Small intestine (tissue), 7 donors: ENCODE measurements around the gene RPL36. TPM values are rescaled to one million over a fixed set of nuclear protein-coding genes. Genes with fewer than 3 reads are reported as not detected.
"Not testable (repeated sequence)": the region's sequence is repeated elsewhere in the genome, so short reads cannot be mapped to it uniquely, and the experiment has no call there.

Source experiments
- DNase-seq, 2 donors: peaks; one replicate each; pipeline versions ENCODE4 v3.0.0 to v3.0.0-alpha.2; 2013
- FAIRE-seq: peaks from 2 replicates; lab custom pipeline; 2012; peaks lifted over from hg19 to GRCh38; lab: Jason Lieb, UNC
- H3K27ac ChIP-seq, 3 donors: one replicate each; pipeline ENCODE4 v1.5.1; 2013; ENCODE audit warnings: low read length in 2 of 3, mild to moderate bottlenecking in 2 of 3, control low read depth in 1 of 3, inconsistent platforms in 1 of 3, low read depth in 1 of 3, moderate library complexity in 1 of 3
- H3K27me3 ChIP-seq, 3 donors: one replicate each; pipeline ENCODE4 v1.6.1; 2013; ENCODE audit warnings: low read length in 3 of 3, inconsistent platforms in 1 of 3; ENCODE audit not compliant: control insufficient read depth in 3 of 3, insufficient read depth in 3 of 3
- H3K36me3 ChIP-seq, 3 donors: one replicate each; pipeline ENCODE4 v1.6.1; 2013; ENCODE audit warnings: low read length in 3 of 3, inconsistent platforms in 1 of 3, low read depth in 1 of 3, mild to moderate bottlenecking in 1 of 3, moderate library complexity in 1 of 3; ENCODE audit not compliant: control insufficient read depth in 3 of 3, insufficient read depth in 2 of 3
- H3K4me1 ChIP-seq, 3 donors: one replicate each; pipeline ENCODE4 v1.6.1; 2013; ENCODE audit warnings: low read length in 2 of 3, inconsistent platforms in 1 of 3, low read depth in 1 of 3, mild to moderate bottlenecking in 1 of 3, moderate library complexity in 1 of 3; ENCODE audit not compliant: control insufficient read depth in 3 of 3, insufficient read depth in 2 of 3
- H3K4me3 ChIP-seq, 3 donors: one replicate each; pipeline ENCODE4 v1.5.1; 2013; ENCODE audit warnings: low read length in 3 of 3, control low read depth in 1 of 3, inconsistent platforms in 1 of 3, low read depth in 1 of 3, mild to moderate bottlenecking in 1 of 3, moderate library complexity in 1 of 3
- H3K9me3 ChIP-seq, 2 donors: one replicate each; pipeline ENCODE4 v1.6.1; 2013; ENCODE audit warnings: low read depth in 1 of 2, low read length in 1 of 2; ENCODE audit not compliant: control insufficient read depth in 2 of 2, insufficient read depth in 1 of 2
- WGBS, 3 donors: extraction: QIAGEN DNeasy Blood & Tissue Kit; methylation state at CpG; one replicate each; pipeline ENCODE4 v1.1.7; 2013; 5-methylcytosine and 5-hydroxymethylcytosine counted together
- polyA plus RNA-seq, 4 donors: library from polyadenylated mRNA; stranded (reverse) in 3 of 4; unstranded in 1 of 4; fragments of 200-250 nt in 3 of 4; fragments of 120-200 nt in 1 of 4; gene quantifications; one replicate each; pipeline versions ENCODE4 v1.2.1 to v1.2.3, GENCODE V29; 2013
- donor health status: healthy with polysubstance abuse.
- donor health status: control.
- donor health status: control.
- donor health status: Bipolar disorder and iron deficiency.
- donor health status: healthy.

Gene RPL36
- polyA plus RNA-seq, 4 donors = 945 to 1,946 (median 1,407) TPM

DNA sequence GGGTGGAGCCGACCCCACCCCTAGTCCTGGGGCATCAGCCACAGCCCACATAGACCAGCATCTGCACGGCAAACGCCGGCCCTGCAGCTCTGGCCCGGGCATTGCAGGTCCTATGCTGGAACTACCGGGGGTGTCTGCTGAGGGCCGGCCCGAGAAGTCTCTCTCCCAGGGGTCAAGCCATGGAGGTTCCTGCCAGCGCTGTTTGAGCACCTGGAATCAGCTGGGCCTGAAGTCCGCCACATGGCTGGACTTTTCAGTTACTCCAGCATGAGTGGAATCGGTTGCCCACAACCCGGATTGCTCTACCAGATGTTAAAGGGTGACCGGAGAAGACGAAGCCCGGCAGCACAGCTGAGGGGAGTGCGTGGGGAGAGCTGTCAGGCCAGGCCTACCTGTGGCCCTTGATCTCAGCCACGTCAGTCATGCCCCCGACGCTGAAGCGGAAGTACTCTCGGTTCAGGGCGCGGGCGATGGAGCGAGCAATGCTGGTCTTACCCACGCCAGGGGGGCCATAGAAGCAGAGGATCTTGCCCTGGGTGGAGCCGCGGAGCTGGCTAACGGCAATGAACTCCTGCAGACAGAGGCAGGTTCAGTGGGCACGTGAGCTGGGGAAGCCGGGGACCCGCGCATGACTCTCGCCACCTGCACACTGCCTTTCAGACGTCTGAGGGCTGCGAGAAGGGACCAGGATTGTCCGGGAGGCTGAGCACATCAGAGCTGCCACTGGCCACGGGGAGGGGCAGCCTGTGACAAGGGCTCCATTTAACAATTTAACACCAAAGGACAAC, 8.7 kb downstream of the RPL36 start:
- DNase-seq = no peak
- no peak overlapping the region for H3K4me3 ChIP-seq
- no peak overlapping the region for H3K27ac ChIP-seq
- no peak for FAIRE-seq
- H3K4me1 ChIP-seq = no peaks in the 10 kb centered on the region
- H3K36me3 ChIP-seq = peaks cover 13 to 82% (median 25%) of the 10 kb centered on the region in 3 donors
- H3K9me3 ChIP-seq = peaks cover 0 to 5% of the 10 kb centered on the region in 2 donors
- WGBS, 3 donors = 86 to 91% (median 90%) methylated on average over 34 to 38 of the region's 38 CpGs
- H3K27me3 ChIP-seq = no peaks in the 10 kb centered on the region

DNA sequence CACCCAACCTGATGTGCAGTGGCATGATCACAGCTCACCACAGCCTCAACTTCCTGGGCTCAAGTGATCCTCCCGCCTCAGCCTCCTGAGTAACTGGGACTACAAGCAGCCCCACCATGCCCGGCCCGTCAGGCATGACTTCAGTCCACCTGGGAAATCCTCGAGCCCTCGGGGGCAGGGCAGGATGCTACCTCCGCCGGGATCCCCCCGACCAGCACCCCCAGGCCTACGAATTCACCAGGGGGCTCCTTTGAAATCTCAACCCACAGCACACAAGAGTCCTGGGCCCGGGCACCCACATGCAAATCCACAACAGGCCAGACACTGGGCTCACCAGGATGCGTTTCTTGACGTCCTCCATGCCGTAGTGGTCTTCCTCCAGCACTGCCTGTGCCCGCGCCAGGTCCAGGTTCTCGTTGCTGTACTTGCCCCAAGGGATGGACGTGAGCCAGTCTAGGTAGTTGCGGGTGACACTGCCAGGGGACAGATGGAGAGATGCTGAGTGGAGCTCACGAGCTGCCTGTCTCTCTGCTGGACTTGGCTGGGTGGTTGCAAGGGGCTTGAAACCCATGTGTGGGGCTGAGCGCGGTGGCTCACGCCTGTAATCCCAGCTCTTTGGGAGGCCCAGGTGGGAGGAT, 10.5 kb downstream of the RPL36 start:
- no peak overlapping the region for H3K4me3 ChIP-seq
- peaks cover 0 to 5% of the 10 kb centered on the region in 2 donors for H3K9me3 ChIP-seq
- no peak overlapping the region for H3K27ac ChIP-seq
- H3K4me1 ChIP-seq = no peaks in the 10 kb centered on the region
- H3K27me3 ChIP-seq = no peaks in the 10 kb centered on the region
- peaks cover 10 to 82% (median 27%) of the 10 kb centered on the region in 3 donors for H3K36me3 ChIP-seq
- DNase-seq (no peak), FAIRE-seq (no peak)
- 95 to 98% (median 96%) methylated on average over 22 of the region's 22 CpGs for WGBS, 3 donors

GRCh38 chr19:5702053-5702410, 11.9 kb downstream of the RPL36 start:
- not testable (repeated sequence) for H3K27ac ChIP-seq, FAIRE-seq, H3K4me3 ChIP-seq, H3K4me1 ChIP-seq, DNase-seq, H3K27me3 ChIP-seq, H3K9me3 ChIP-seq
- peaks cover 14 to 82% (median 21%) of the 10 kb centered on the region in 3 donors for H3K36me3 ChIP-seq
- WGBS, 3 donors = 91 to 100% (median 96%) methylated on average over 4 to 19 of the region's 28 CpGs

GRCh38 chr19:5703819-5704818, 14.0 kb downstream of the RPL36 start:
- DNase-seq = no peak
- Histone ChIP-seq H3K4me1 (no peaks in the 10 kb centered on the region), H3K4me3 (no peak overlapping the region), H3K27me3 (no peaks in the 10 kb centered on the region), H3K27ac (no peak overlapping the region), H3K9me3 (peaks cover 0 to 5% of the 10 kb centered on the region in 2 donors), H3K36me3 (peaks cover 15 to 82% (median 15%) of the 10 kb centered on the region in 3 donors)
- WGBS, 3 donors = 96 to 98% (median 96%) methylated on average over 39 to 40 of the region's 40 CpGs
- no peak for FAIRE-seq

DNA sequence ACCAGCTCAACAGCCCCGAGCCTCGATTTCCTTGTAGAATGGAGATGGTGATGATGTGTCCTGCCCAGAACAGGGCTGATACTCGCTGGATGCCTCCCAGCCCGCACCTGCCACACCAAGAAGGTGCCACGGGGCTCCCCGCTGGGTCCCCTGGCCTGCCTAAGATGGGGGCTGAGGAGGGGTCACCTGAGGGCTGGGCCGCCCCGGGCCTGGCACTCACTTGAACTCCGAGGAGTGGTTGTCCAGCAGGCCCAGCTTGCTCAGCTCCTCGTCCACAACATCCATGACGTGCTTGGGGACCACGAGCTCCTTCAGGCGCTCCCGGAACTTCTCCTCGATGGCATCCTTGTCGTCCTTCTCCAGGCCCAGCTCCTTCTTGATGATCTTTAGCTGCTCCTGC, 15.5 kb downstream of the RPL36 start:
- Histone ChIP-seq H3K4me1 (no peaks in the 10 kb centered on the region), H3K36me3 (peaks cover 14 to 79% (median 16%) of the 10 kb centered on the region in 3 donors), H3K27ac (no peak overlapping the region), H3K27me3 (no peaks in the 10 kb centered on the region), H3K4me3 (no peak overlapping the region), H3K9me3 (peaks cover 0 to 5% of the 10 kb centered on the region in 2 donors)
- FAIRE-seq = no peak
- DNase-seq = no peak
- WGBS, 3 donors = 89 to 93% (median 92%) methylated on average over 16 of the region's 16 CpGs

DNA sequence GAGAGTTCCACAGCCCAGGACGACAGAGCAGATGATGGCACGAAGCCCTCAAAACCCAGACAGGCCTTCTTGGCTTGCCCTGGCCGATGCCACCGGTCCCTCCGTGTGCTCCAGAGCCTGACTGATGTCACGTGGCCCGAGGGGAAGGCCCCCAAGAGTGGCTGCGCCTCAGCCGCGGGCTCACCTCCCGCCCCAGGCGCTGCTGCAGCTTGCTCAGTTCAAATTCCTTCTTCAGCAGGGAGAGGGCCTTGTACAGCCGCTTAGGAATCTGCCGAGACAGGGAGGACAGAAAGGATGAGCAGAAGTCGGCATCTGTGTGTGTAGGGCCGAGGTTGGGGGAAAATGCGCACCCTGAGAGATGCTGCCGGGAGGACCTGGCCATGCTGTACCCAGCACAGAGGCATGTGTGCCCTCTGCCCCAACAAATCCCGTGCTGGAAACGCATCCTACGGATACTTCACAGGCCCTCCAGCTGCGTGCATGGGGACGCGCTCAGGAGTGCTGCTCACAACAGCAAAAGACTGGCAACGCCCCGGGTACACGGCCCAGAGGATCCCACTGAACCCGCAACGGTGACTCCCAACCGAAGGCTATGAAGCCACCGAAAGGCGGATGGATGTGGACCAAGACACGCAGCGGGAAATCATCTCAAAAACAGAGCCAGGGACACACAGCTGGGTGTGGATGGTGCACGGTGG, 16.9 kb downstream of the RPL36 start:
- Histone ChIP-seq H3K36me3 (peaks cover 20 to 85% (median 24%) of the 10 kb centered on the region in 3 donors), H3K27me3 (no peaks in the 10 kb centered on the region)
- no peak for FAIRE-seq

DNA sequence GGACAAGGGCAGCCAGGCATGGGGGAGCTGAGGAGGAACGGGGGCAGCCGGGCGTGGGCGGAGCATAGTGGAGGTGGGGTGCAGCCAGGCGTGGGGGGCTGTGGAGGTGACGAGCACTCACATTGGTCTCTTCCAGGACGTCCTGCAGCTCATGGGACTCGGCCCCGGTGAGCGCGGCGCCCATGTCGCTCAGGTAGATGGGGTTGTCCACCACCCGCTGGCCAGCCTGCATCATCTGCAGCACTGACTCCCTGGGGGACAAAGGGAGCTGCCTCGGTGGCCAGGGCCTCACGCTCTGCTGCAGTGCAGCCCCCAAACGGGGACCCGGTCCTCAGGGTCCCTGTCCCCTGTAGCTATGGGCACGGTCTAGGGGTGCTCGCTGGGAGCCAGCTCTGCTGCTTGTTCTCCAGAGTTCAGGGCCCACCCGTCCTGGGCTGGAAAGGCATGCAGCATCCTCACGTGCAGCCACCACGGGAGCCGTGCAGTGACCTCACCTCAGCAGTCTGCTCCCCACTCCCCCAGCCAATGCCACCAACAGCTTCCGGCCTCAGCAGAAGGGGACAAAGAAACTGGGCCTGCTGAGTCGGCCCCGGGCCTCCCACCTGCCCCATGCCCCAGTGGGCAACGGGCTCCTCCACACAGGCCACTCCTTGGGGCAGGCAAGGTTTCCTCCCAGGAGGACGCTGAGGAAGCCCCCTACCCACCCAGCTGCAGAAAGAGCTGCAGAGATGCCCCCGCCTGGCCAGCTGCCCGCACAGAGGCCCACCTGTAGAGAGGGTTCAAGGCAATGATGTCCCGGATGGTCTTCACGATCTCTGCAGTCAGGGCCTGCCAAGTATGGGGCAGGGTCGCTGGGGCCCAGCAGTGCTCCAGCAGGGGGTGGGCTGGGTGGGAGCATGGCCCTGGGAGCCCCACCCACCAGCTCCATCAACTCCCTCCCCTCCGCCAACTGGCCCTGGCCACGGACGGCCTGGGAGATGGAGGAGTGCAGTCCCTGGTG, 17.8 kb downstream of the RPL36 start:
- 94 to 96% (median 95%) methylated on average over 34 to 37 of the region's 37 CpGs for WGBS, 3 donors

More for the DNA sequence above, 16.9 kb downstream of the RPL36 start:
- no peak for DNase-seq
- Histone ChIP-seq H3K4me1 (no peaks in the 10 kb centered on the region), H3K27ac (no peak overlapping the region), H3K9me3 (no peaks in the 10 kb centered on the region), H3K4me3 (no peak overlapping the region)
- 95 to 97% (median 95%) methylated on average over 35 of the region's 35 CpGs for WGBS, 3 donors

More for the DNA sequence above, 17.8 kb downstream of the RPL36 start:
- FAIRE-seq (no peak), DNase-seq (no peak)
- Histone ChIP-seq H3K4me3 (no peak overlapping the region), H3K9me3 (no peaks in the 10 kb centered on the region), H3K36me3 (peaks cover 22 to 94% (median 24%) of the 10 kb centered on the region in 3 donors), H3K27me3 (no peaks in the 10 kb centered on the region), H3K27ac (no peak overlapping the region), H3K4me1 (no peaks in the 10 kb centered on the region)
